Measurements from ENCODE around the gene GTF2IRD1.

The GTF2IRD1 gene

GRCh38 chr7:74455291-74455804 is 1.6 kb downstream of the GTF2IRD1 start:
- Histone ChIP-seq H4K20me1 (ENCODE audit: control insufficient read depth, insufficient read depth, low read depth, low read length) (peaks cover 2% of the 10 kb centered on the region; the same call in 1 of the 2 replicates), H3K79me2 (ENCODE audit: control insufficient read depth, low read length) (peaks cover 65% of the 10 kb centered on the region), H3K4me3 (ENCODE audit: low read length) (peak overlapping the region; percentile 78), H3K27ac (ENCODE audit: low read depth, low read length) (no peak overlapping the region), H3K4me1 (ENCODE audit: control insufficient read depth, low read length) (peaks cover 56% of the 10 kb centered on the region), H3K27me3 (ENCODE audit: control insufficient read depth, low read length) (no peaks in the 10 kb centered on the region), H3K9me2 (replicated peaks; ENCODE audit: control insufficient read depth, low read length) (no peaks in the 10 kb centered on the region), H3K36me3 (ENCODE audit: control insufficient read depth, low read length) (peaks cover 13% of the 10 kb centered on the region), H3K4me2 (ENCODE audit: low read length) (peak overlapping the region; percentile 79), H3F3A (ENCODE audit: control insufficient read depth, insufficient read depth) (peaks cover 10% of the 10 kb centered on the region), H3K9me3 (ENCODE audit: control insufficient read depth, insufficient read depth, low read length) (peaks cover 9% of the 10 kb centered on the region; the same call in 1 of the 2 replicates)
- no peak for TF ChIP-seq CTCF (IDR thresholded peaks at IDR 0.05; ENCODE audit: low read depth, low read length, poor library complexity, severe bottlenecking)
- no peak for TF ChIP-seq EZH2phosphoT487 (IDR thresholded peaks at IDR 0.05; ENCODE audit: borderline replicate concordance, low read length)

- Histone ChIP-seq H3K79me2 (ENCODE audit: control insufficient read depth, low read length) (peaks cover 71% of the 10 kb centered on the region), H3K36me3 (ENCODE audit: control insufficient read depth, low read length) (peaks cover 19% of the 10 kb centered on the region), H4K20me1 (ENCODE audit: control insufficient read depth, insufficient read depth, low read depth, low read length) (peaks cover 2% of the 10 kb centered on the region; the same call in 1 of the 2 replicates), H3K27me3 (ENCODE audit: control insufficient read depth, low read length) (no peaks in the 10 kb centered on the region), H3K4me1 (ENCODE audit: control insufficient read depth, low read length) (peaks cover 62% of the 10 kb centered on the region), H3K9me3 (ENCODE audit: control insufficient read depth, insufficient read depth, low read length) (peaks cover 9% of the 10 kb centered on the region; the same call in 1 of the 2 replicates), H3K9me2 (replicated peaks; ENCODE audit: control insufficient read depth, low read length) (no peaks in the 10 kb centered on the region), H3F3A (ENCODE audit: control insufficient read depth, insufficient read depth) (peaks cover 10% of the 10 kb centered on the region), H3K4me3 (ENCODE audit: low read length) (peak overlapping the region; percentile 78; the same call in 1 of the 2 replicates), H3K27ac (ENCODE audit: low read depth, low read length) (no peak overlapping the region), H3K4me2 (ENCODE audit: low read length) (peak overlapping the region; percentile 79)
- no peak for TF ChIP-seq EZH2phosphoT487 (IDR thresholded peaks at IDR 0.05; ENCODE audit: borderline replicate concordance, low read length)
- TF ChIP-seq CTCF (IDR thresholded peaks at IDR 0.05; ENCODE audit: low read depth, low read length, poor library complexity, severe bottlenecking) = no peak
These were observed 2.2 kb downstream of the GTF2IRD1 start for GRCh38 chr7:74455928-74456327.

- H3K4me2 ChIP-seq (ENCODE audit: low read length) = no peak overlapping the region
- no peaks in the 10 kb centered on the region for H3K27me3 ChIP-seq (ENCODE audit: control insufficient read depth, low read length)
- H3K4me1 ChIP-seq (ENCODE audit: control insufficient read depth, low read length) = peaks cover 71% of the 10 kb centered on the region
- H3K79me2 ChIP-seq (ENCODE audit: control insufficient read depth, low read length) = peaks cover 82% of the 10 kb centered on the region
- H3K27ac ChIP-seq (ENCODE audit: low read depth, low read length) = no peak overlapping the region
- peaks cover 9% of the 10 kb centered on the region; the same call in 1 of the 2 replicates for H3K9me3 ChIP-seq (ENCODE audit: control insufficient read depth, insufficient read depth, low read length)
- no peaks in the 10 kb centered on the region for H3K9me2 ChIP-seq (replicated peaks; ENCODE audit: control insufficient read depth, low read length)
- H4K20me1 ChIP-seq (ENCODE audit: control insufficient read depth, insufficient read depth, low read depth, low read length) = peaks cover 2% of the 10 kb centered on the region; the same call in 1 of the 2 replicates
- peaks cover 19% of the 10 kb centered on the region for H3K36me3 ChIP-seq (ENCODE audit: control insufficient read depth, low read length)
- H3F3A ChIP-seq (ENCODE audit: control insufficient read depth, insufficient read depth) = peaks cover 9% of the 10 kb centered on the region
- no peak overlapping the region for H3K4me3 ChIP-seq (ENCODE audit: low read length)
- TF ChIP-seq CTCF (IDR thresholded peaks at IDR 0.05; ENCODE audit: low read depth, low read length, poor library complexity, severe bottlenecking) = no peak
- TF ChIP-seq EZH2phosphoT487 (IDR thresholded peaks at IDR 0.05; ENCODE audit: borderline replicate concordance, low read length) = no peak
These were observed 3.3 kb downstream of the GTF2IRD1 start for GRCh38 chr7:74457007-74457406.

Data from DOHH2 (cell line).